Esophagus (tissue), 2 donors: ENCODE results near the gene LRIG3. TPM values are rescaled to one million over a fixed set of nuclear protein-coding genes. Genes with fewer than 3 reads are reported as not detected.

ENCODE experiments used
- H3K27ac ChIP-seq, 2 donors: one replicate each; pipeline ENCODE4 v1.5.1; 2013; ENCODE audit warnings: low read depth in 2 of 2, mild to moderate bottlenecking in 2 of 2, inconsistent platforms in 1 of 2, low read length in 1 of 2, moderate library complexity in 1 of 2
- H3K27me3 ChIP-seq, 2 donors: one replicate each; pipeline ENCODE4 v1.6.1; 2013; ENCODE audit warnings: low read length in 2 of 2, control low read depth in 1 of 2, mild to moderate bottlenecking in 1 of 2; ENCODE audit not compliant: insufficient read depth in 2 of 2, control insufficient read depth in 1 of 2
- H3K36me3 ChIP-seq, 2 donors: one replicate each; pipeline ENCODE4 v1.6.1; 2013; ENCODE audit warnings: low read length in 1 of 2; ENCODE audit not compliant: control insufficient read depth in 2 of 2, insufficient read depth in 2 of 2
- H3K4me1 ChIP-seq, 2 donors: one replicate each; pipeline ENCODE4 v1.6.1; 2013; ENCODE audit warnings: low read length in 1 of 2; ENCODE audit not compliant: control insufficient read depth in 2 of 2, insufficient read depth in 2 of 2
- H3K4me3 ChIP-seq, 2 donors: one replicate each; pipeline ENCODE4 v1.5.1; 2013; ENCODE audit warnings: low read length in 2 of 2, mild to moderate bottlenecking in 2 of 2, low read depth in 1 of 2, moderate library complexity in 1 of 2
- H3K9me3 ChIP-seq, 2 donors: one replicate each; pipeline ENCODE4 v1.6.1; 2013; ENCODE audit warnings: mild to moderate bottlenecking in 2 of 2, low read depth in 1 of 2, low read length in 1 of 2, moderate library complexity in 1 of 2; ENCODE audit not compliant: control insufficient read depth in 2 of 2, insufficient read depth in 1 of 2
- WGBS, 2 donors: extraction: QIAGEN DNeasy Blood & Tissue Kit; methylation state at CpG; one replicate each; pipeline ENCODE4 v1.1.7; 2013; 5-methylcytosine and 5-hydroxymethylcytosine counted together
- polyA plus RNA-seq, 2 donors: library from polyadenylated mRNA; stranded (reverse); fragments of 200-250 nt; gene quantifications; one replicate each; pipeline ENCODE4 v1.2.3, GENCODE V29; 2013
- donor health status: healthy with polysubstance abuse.
- donor health status: Bipolar disorder and iron deficiency.

LRIG3 gene
- polyA plus RNA-seq, 2 donors: 9.9 to 13.7 TPM

- Histone ChIP-seq H3K4me3 (no peak overlapping the region), H3K27me3 (no peaks in the 10 kb centered on the region), H3K36me3 (no peaks in the 10 kb centered on the region), H3K9me3 (no peaks in the 10 kb centered on the region), H3K4me1 (no peaks in the 10 kb centered on the region), H3K27ac (no peak overlapping the region)
- WGBS, 2 donors: 55 to 66% methylated on average over 4 of the region's 4 CpGs
Observed at GRCh38 chr12:58923781-58924180, 3.5 kb upstream of the LRIG3 start.

- H3K4me3 ChIP-seq: no peak overlapping the region
- H3K27ac ChIP-seq: no peak overlapping the region
- no peaks in the 10 kb centered on the region for H3K9me3 ChIP-seq
- no peaks in the 10 kb centered on the region for H3K36me3 ChIP-seq
- no peaks in the 10 kb centered on the region for H3K4me1 ChIP-seq
- H3K27me3 ChIP-seq: no peaks in the 10 kb centered on the region
Observed at GRCh38 chr12:58922849-58923248, 2.5 kb upstream of the LRIG3 start.

GRCh38 chr12:58920961-58921861 lies 907 bp upstream of the LRIG3 start:
- H3K4me3 ChIP-seq: peak overlapping the region in 1 of 2 donors; percentile 98
- H3K27ac ChIP-seq: peak overlapping the region; percentile 53 to 79
- no peaks in the 10 kb centered on the region for H3K36me3 ChIP-seq
- whole genome bisulfite sequencing, 2 donors: 39 to 46% methylated on average over 15 of the region's 15 CpGs
- H3K4me1 ChIP-seq: no peaks in the 10 kb centered on the region
- no peaks in the 10 kb centered on the region for H3K27me3 ChIP-seq
- H3K9me3 ChIP-seq: no peaks in the 10 kb centered on the region

GRCh38 chr12:58919231-58920101 lies 838 bp downstream of the LRIG3 start:
- Histone ChIP-seq H3K27ac (peak overlapping the region; percentile 97), H3K27me3 (no peaks in the 10 kb centered on the region), H3K36me3 (no peaks in the 10 kb centered on the region), H3K4me1 (no peaks in the 10 kb centered on the region), H3K9me3 (no peaks in the 10 kb centered on the region), H3K4me3 (peak overlapping the region; percentile 84 to 98)
- 1 to 2% methylated on average over 42 to 50 of the region's 50 CpGs for WGBS, 2 donors

GRCh38 chr12:58918469-58918844 lies 1.8 kb downstream of the LRIG3 start:
- Histone ChIP-seq H3K27me3 (no peaks in the 10 kb centered on the region), H3K4me1 (no peaks in the 10 kb centered on the region), H3K36me3 (no peaks in the 10 kb centered on the region), H3K9me3 (no peaks in the 10 kb centered on the region), H3K4me3 (peak overlapping the region in 1 of 2 donors; percentile 98), H3K27ac (peak overlapping the region in 1 of 2 donors; percentile 56)
- 16 to 17% methylated on average over 4 of the region's 4 CpGs for WGBS, 2 donors

- no peaks in the 10 kb centered on the region for H3K4me1 ChIP-seq
- peak overlapping the region in 1 of 2 donors; percentile 22 for H3K27ac ChIP-seq
Observed at GRCh38 chr12:58917699-58918468, 2.4 kb downstream of the LRIG3 start.

GRCh38 chr12:58916921-58917511 lies 3.3 kb downstream of the LRIG3 start:
- Histone ChIP-seq H3K27ac (peak overlapping the region; percentile 78 to 89), H3K27me3 (no peaks in the 10 kb centered on the region), H3K4me3 (peak overlapping the region in 1 of 2 donors; percentile 98), H3K4me1 (no peaks in the 10 kb centered on the region), H3K9me3 (no peaks in the 10 kb centered on the region), H3K36me3 (peaks cover 0 to 3% of the 10 kb centered on the region in 2 donors)
- WGBS, 2 donors: 15 to 18% methylated on average over 6 of the region's 6 CpGs

More at GRCh38 chr12:58917699-58918468, 2.4 kb downstream of the LRIG3 start:
- Histone ChIP-seq H3K9me3 (no peaks in the 10 kb centered on the region), H3K4me3 (peak overlapping the region; percentile 25 to 98), H3K36me3 (no peaks in the 10 kb centered on the region), H3K27me3 (no peaks in the 10 kb centered on the region)
- 12% methylated on average over 5 of the region's 5 CpGs for WGBS, 2 donors

- Histone ChIP-seq H3K36me3 (peaks cover under 1 to 3% of the 10 kb centered on the region in 2 donors), H3K4me1 (no peaks in the 10 kb centered on the region), H3K27me3 (no peaks in the 10 kb centered on the region), H3K9me3 (no peaks in the 10 kb centered on the region), H3K27ac (peak overlapping the region in 1 of 2 donors; percentile 74), H3K4me3 (peak overlapping the region in 1 of 2 donors; percentile 98)
- 17 to 19% methylated on average over 2 of the region's 2 CpGs for whole genome bisulfite sequencing, 2 donors
Observed at GRCh38 chr12:58916161-58916621, 4.1 kb downstream of the LRIG3 start.
